SJSA1 (cell line): ENCODE measurements around the gene OTUD3. TPM values are rescaled to one million over a fixed set of nuclear protein-coding genes. Genes with fewer than 3 reads are reported as not detected.
"Not testable (repeated sequence)": the region's sequence is repeated elsewhere in the genome, so short reads cannot be mapped to it uniquely, and the experiment has no call there.

Experiments used
- DNase-seq, 2 experiments: peaks; one replicate each; pipeline ENCODE4 v3.0.0-alpha.2; 2015 to 2020; ENCODE audit warnings: low spot score in 2 of 2, low read depth in 1 of 2
- H3K27ac ChIP-seq: fragments of 250-450 bp; sonication (Bioruptor Pico); 2 replicates; pipeline ENCODE4 v1.5.1; 2020; ENCODE audit warnings: mild to moderate bottlenecking, moderate library complexity
- H3K27me3 ChIP-seq: fragments of 250-450 bp; sonication (Bioruptor Pico); replicated peaks from 2 replicates; pipeline ENCODE4 v1.5.1; 2020; ENCODE audit warnings: mild to moderate bottlenecking, moderate library complexity
- H3K36me3 ChIP-seq: fragments of 250-450 bp; sonication (Bioruptor Pico); 2 replicates; pipeline ENCODE4 v1.5.1; 2020; ENCODE audit warnings: mild to moderate bottlenecking
- H3K4me1 ChIP-seq: fragments of 250-450 bp; sonication (Bioruptor Pico); replicated peaks from 2 replicates; pipeline ENCODE4 v1.6.1; 2021; ENCODE audit warnings: mild to moderate bottlenecking
- H3K4me3 ChIP-seq: fragments of 250-450 bp; sonication (Bioruptor Pico); 2 replicates; pipeline ENCODE4 v1.5.1; 2020; ENCODE audit warnings: mild to moderate bottlenecking
- H3K9me3 ChIP-seq: fragments of 250-450 bp; sonication (Bioruptor Pico); replicated peaks from 2 replicates; pipeline ENCODE4 v1.5.1; 2020; ENCODE audit warnings: mild to moderate bottlenecking
- total RNA-seq: library from RNA; depleted of rRNA; stranded (reverse); fragments of >200 nt; shearing (Covaris generic); gene quantifications from 2 replicates; pipeline ENCODE4 v1.2.3, GENCODE V29; 2014; rRNA removed

OTUD3 gene
- total RNA-seq = 6.8 and 10.1 TPM in 2 replicates

GRCh38 chr1:19882111-19883071, at the start of gene OTUD3:
OTUD3 (plus strand) TSS chr1:19882395; CDS start chr1:19882514, 119 bp downstream.
- peak; percentile 96 to 97 for DNase-seq
- Histone ChIP-seq H3K27ac (peak within 1 kb of the TSS; percentile 61), H3K27me3 (no peaks in the 10 kb centered on the region), H3K9me3 (no peaks in the 10 kb centered on the region), H3K36me3 (peaks cover 27% of the 10 kb centered on the region), H3K4me1 (peaks cover 16% of the 10 kb centered on the region), H3K4me3 (peak within 1 kb of the TSS; percentile 79)

GRCh38 chr1:19835578-19835977, 46.6 kb upstream of the OTUD3 start:
- Histone ChIP-seq H3K9me3 (no peaks in the 10 kb centered on the region; the same call in 1 of the 2 replicates), H3K4me3 (no peak overlapping the region), H3K4me1 (peaks cover 17% of the 10 kb centered on the region), H3K27me3 (no peaks in the 10 kb centered on the region), H3K36me3 (no peaks in the 10 kb centered on the region), H3K27ac (peak overlapping the region; percentile 43)
- peak in 1 of 2 experiments; percentile 55 for DNase-seq

GRCh38 chr1:19837866-19838265, 44.3 kb upstream of the OTUD3 start:
- Histone ChIP-seq H3K4me1 (peaks cover 17% of the 10 kb centered on the region), H3K4me3 (no peak overlapping the region)

GRCh38 chr1:19840228-19840627, 42.0 kb upstream of the OTUD3 start:
- H3K4me1 ChIP-seq = peaks cover 14% of the 10 kb centered on the region
- H3K4me3 ChIP-seq = no peak overlapping the region
- DNase-seq = no peak
- H3K27me3 ChIP-seq = no peaks in the 10 kb centered on the region
- H3K36me3 ChIP-seq = no peaks in the 10 kb centered on the region
- no peak overlapping the region for H3K27ac ChIP-seq
- no peaks in the 10 kb centered on the region; the same call in 1 of the 2 replicates for H3K9me3 ChIP-seq

More at GRCh38 chr1:19837866-19838265, 44.3 kb upstream of the OTUD3 start:
- DNase-seq = no peak
- H3K27me3 ChIP-seq = no peaks in the 10 kb centered on the region
- H3K27ac ChIP-seq = no peak overlapping the region
- no peaks in the 10 kb centered on the region; the same call in 1 of the 2 replicates for H3K9me3 ChIP-seq
- H3K36me3 ChIP-seq = no peaks in the 10 kb centered on the region

- no peak overlapping the region for H3K27ac ChIP-seq
- no peak for DNase-seq
- H3K4me1 ChIP-seq = 0 out of 2 replicates have a peak, but pooled peaks cover 3% of the 10 kb centered on the region
- H3K9me3 ChIP-seq = no peaks in the 10 kb centered on the region
- H3K27me3 ChIP-seq = no peaks in the 10 kb centered on the region
- H3K36me3 ChIP-seq = no peaks in the 10 kb centered on the region
- no peak overlapping the region for H3K4me3 ChIP-seq
These were observed 37.3 kb upstream of the OTUD3 start for GRCh38 chr1:19844731-19845495.

GRCh38 chr1:19845555-19845954, 36.6 kb upstream of the OTUD3 start:
- Histone ChIP-seq H3K4me3 (no peak overlapping the region), H3K4me1 (0 out of 2 replicates have a peak, but pooled peaks cover 3% of the 10 kb centered on the region), H3K36me3 (no peaks in the 10 kb centered on the region), H3K27ac (no peak overlapping the region), H3K27me3 (no peaks in the 10 kb centered on the region), H3K9me3 (no peaks in the 10 kb centered on the region)
- DNase-seq = no peak

GRCh38 chr1:19846338-19846737, 35.9 kb upstream of the OTUD3 start:
- Histone ChIP-seq H3K4me1 (0 out of 2 replicates have a peak, but pooled peaks cover 3% of the 10 kb centered on the region), H3K27ac (no peak overlapping the region), H3K4me3 (no peak overlapping the region), H3K27me3 (no peaks in the 10 kb centered on the region), H3K36me3 (no peaks in the 10 kb centered on the region), H3K9me3 (no peaks in the 10 kb centered on the region)
- DNase-seq = no peak

- H3K27ac ChIP-seq, H3K27me3 ChIP-seq, H3K36me3 ChIP-seq, H3K4me1 ChIP-seq, DNase-seq, H3K9me3 ChIP-seq, H3K4me3 ChIP-seq: not testable (repeated sequence)
These were observed 34.9 kb upstream of the OTUD3 start for GRCh38 chr1:19847334-19847733.

- not testable (repeated sequence) for H3K4me3 ChIP-seq, H3K9me3 ChIP-seq, H3K4me1 ChIP-seq, H3K36me3 ChIP-seq, H3K27ac ChIP-seq, H3K27me3 ChIP-seq
- peak in 1 of 2 experiments; percentile 16 for DNase-seq
These were observed 32.9 kb upstream of the OTUD3 start for GRCh38 chr1:19849307-19849706.

- Histone ChIP-seq H3K4me1 (0 out of 2 replicates have a peak, but pooled peaks cover under 1% of the 10 kb centered on the region), H3K9me3 (no peaks in the 10 kb centered on the region), H3K4me3 (no peak overlapping the region), H3K27me3 (no peaks in the 10 kb centered on the region), H3K27ac (no peak overlapping the region), H3K36me3 (no peaks in the 10 kb centered on the region)
- no peak for DNase-seq
These were observed 32.0 kb upstream of the OTUD3 start for GRCh38 chr1:19850214-19850613.

GRCh38 chr1:19852036-19852435, 30.2 kb upstream of the OTUD3 start:
- no peak overlapping the region for H3K4me3 ChIP-seq
- H3K4me1 ChIP-seq = no peaks in the 10 kb centered on the region
- H3K36me3 ChIP-seq = no peaks in the 10 kb centered on the region
- no peak for DNase-seq
- H3K27ac ChIP-seq = no peak overlapping the region
- no peaks in the 10 kb centered on the region for H3K27me3 ChIP-seq
- H3K9me3 ChIP-seq = no peaks in the 10 kb centered on the region

GRCh38 chr1:19854866-19855265, 27.3 kb upstream of the OTUD3 start:
- H3K27me3 ChIP-seq = no peaks in the 10 kb centered on the region
- H3K4me1 ChIP-seq = peaks cover 6% of the 10 kb centered on the region
- H3K27ac ChIP-seq = no peak overlapping the region
- H3K36me3 ChIP-seq = no peaks in the 10 kb centered on the region
- DNase-seq = no peak
- no peak overlapping the region for H3K4me3 ChIP-seq
- no peaks in the 10 kb centered on the region for H3K9me3 ChIP-seq

- no peak overlapping the region for H3K4me3 ChIP-seq
- H3K27ac ChIP-seq = no peak overlapping the region
- no peaks in the 10 kb centered on the region for H3K27me3 ChIP-seq
- peaks cover 6% of the 10 kb centered on the region for H3K9me3 ChIP-seq
- no peaks in the 10 kb centered on the region for H3K36me3 ChIP-seq
- peaks cover 35% of the 10 kb centered on the region for H3K4me1 ChIP-seq
- DNase-seq = no peak
These were observed 23.3 kb upstream of the OTUD3 start for GRCh38 chr1:19858893-19859292.
